OCI-LY3 (cell line): ENCODE data around the gene RNU5D-1.

ENCODE experiments used
- EZH2phosphoT487 ChIP-seq: fragments of 200-600 bp; shearing (Covaris generic); IDR thresholded peaks from 2 replicates; pipeline ENCODE4 v1.6.1; 2018; ENCODE audit warnings: antibody characterized with exemption, mixed run types, low read depth
- TF ChIP-seq, protein P1 (sequence below): fragments of 200-600, 300-600 bp; sonication (generic); IDR thresholded peaks from 2 replicates; pipeline ENCODE4 v1.5.1; 2014; ENCODE audit warnings: antibody characterized with exemption, low read length, low read depth

DNA sequence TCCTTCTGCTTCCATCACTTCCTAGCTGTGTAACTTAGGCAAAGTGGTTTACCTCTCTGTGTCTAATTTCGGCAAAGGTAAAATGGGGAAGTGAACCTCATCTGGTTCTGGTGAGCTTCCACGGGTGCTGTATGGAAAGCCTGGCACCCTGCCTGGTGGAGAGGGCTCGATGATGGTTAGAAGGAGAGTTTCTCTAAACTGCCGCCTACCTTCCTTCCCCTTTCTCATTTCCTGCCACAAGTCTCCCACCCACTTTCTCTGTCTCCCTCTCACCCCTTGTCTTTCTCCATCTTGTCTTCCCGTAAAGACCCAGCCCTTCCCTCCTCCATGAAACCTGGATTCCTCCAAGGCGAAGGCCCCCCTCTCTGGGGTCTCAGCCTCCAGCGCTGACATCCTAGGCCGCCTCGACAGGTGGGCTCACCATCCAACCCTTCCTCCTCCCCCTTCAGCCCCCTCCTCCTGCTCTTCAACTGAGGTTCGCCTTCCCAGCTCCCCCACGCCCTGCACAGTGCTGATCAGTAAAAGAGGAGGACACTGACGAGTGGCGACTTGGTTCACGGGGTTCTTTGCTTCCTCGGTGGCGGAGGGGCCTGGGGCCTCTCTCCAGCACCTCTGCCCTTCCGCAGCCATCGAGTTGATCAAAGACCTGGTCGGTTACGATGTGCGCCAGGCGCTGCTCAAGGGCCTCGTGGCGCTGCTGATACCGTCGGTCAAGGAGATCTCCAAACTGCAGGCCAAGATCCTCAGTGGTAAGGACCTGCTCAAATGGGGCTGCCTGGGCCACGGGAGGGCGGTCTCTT is 7.3 kb downstream of the RNU5D-1 start:
- TF ChIP-seq, protein P1, sequence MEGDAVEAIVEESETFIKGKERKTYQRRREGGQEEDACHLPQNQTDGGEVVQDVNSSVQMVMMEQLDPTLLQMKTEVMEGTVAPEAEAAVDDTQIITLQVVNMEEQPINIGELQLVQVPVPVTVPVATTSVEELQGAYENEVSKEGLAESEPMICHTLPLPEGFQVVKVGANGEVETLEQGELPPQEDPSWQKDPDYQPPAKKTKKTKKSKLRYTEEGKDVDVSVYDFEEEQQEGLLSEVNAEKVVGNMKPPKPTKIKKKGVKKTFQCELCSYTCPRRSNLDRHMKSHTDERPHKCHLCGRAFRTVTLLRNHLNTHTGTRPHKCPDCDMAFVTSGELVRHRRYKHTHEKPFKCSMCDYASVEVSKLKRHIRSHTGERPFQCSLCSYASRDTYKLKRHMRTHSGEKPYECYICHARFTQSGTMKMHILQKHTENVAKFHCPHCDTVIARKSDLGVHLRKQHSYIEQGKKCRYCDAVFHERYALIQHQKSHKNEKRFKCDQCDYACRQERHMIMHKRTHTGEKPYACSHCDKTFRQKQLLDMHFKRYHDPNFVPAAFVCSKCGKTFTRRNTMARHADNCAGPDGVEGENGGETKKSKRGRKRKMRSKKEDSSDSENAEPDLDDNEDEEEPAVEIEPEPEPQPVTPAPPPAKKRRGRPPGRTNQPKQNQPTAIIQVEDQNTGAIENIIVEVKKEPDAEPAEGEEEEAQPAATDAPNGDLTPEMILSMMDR: no peak
- no peak for TF ChIP-seq EZH2phosphoT487
